NCI-H226 (cell line): Measurements from ENCODE around the gene SLC8A1.

Experiments
- DNase-seq: peaks from one replicate; pipeline ENCODE4 v3.0.0-alpha.2; 2015

SLC8A1 gene

DNA sequence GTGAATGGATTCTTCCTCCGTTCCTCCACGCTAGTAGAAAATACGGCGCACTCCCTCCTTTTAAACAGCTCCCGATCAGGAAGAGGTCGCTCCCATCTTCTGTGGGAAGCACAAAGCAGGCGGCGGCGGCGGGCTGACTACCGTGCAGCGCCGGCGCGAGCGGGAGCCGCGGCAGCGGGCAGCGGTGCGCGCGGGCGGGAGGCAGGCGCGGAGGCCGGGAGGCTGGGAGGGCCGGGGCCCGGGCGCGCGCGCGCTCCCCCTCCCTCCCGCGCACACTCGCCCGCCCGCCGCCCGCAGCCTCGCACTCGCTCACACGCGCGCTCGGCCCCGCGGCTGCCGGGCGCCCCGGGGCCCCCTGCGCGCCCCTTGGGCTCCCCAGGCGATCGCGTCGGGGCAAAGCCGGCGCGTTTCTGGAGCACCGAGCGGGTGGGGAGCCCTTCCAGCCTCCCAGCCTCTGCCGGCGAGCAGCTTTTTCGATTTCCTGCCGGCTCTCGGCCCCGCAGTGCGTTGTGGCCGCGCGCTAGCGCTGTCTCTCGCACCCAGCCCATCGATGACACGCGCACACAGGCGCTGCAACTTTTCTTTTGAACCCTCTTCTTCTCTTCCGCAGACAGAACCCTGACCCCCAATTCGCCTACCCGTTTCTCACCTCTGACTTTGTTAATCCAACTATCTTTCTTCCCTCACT lies at the start of gene SLC8A1:
Gene SLC8A1, minus strand, starts transcription at position 173 of the 688 bp plus-strand sequence.
- DNase-seq, result no peak

DNA sequence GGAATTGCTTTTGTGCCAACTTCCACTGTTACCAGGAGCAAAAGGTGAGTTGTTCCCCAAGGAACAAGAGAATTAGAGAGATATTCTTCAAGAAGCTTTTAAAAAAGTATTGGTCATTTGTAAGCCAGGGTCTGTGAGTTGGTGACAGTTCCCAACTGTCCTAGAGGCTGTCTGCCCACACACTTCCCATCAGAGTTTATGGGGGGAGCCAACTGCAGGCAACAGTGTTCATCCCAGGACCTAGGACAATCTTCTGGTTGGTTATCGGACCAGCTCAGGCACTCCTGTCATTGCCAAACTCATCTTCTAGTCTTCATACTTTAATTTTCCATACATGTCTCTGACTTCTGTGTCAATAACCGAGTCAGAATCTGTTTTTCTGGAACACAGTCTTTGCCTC lies 47.5 kb upstream of the SLC8A1 start:
- no peak for DNase-seq

DNA sequence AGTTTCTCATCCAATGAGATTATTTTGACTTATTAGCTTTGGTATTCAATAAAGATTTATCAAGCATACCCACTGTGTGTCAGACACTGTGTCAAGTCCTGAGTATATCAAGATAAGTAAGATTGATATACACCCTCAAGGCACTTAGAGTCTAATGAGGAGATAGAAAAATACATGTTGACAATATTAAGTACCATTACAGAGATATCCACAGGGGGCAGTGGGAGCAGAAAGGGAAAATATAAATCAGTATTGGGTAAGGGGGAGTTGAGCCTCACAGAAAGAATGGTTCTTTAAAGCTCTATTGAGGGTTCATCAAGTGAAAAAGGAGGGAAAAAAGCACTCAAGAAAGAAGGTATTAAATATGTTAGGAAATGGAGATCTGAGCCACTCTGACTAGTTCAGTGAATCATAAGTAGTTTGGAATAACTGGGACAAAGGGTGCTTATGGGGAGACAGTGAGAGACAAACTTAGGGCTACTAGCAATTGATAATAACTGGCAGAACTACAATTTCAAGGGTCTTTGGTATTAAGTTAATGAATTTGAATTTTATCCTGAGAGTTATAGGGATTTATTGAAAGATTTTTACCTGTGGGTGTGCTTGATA lies 45.5 kb upstream of the SLC8A1 start:
- no peak for DNase-seq

DNA sequence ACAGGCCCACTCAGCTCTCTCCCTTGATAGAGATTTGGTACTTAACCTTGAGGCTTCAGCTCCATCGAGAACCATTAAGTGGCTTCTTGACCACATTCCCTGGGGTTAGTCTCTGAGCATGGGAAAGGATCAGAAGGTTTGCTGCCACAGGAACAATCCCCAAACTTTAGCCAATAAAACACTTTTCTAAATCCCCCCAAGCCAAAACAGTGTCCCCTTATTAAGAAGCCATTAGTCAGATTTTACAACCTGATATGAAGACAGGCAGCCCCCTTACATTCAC lies 37.7 kb upstream of the SLC8A1 start:
- DNase-seq, result no peak

DNA sequence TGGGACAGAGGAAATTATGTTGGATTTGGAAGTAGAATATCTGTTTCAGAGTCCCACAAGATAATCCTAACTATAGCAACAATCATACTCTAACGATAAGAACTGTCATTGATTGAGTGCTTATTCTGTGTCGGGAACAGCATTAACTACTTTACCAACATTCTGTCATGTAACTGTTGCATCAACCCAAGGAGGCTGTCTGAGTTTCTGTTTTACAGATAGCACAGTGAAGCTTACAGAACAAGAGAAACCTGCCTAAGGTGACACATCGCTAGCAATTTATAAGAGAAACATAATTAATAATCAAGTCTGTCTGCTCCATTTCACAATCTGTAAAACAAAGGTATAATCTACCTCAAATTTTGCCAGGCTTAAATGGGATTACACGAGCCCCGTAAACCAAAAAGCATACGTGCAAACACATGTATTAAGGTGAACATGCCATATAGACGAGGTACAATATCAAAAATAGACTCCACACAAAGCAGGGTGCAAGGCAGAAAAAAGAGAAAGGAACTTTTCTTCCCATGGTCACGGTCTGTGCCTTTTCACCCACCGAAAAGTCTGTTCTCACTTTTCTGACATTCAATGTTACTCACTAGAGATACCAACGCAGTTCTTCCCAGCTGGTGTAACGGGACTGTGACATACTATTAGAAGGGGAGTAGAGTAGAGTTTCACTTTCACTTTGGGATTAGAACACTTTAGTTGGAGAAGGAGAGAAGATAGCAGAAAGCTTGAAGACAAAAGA lies 37.2 kb upstream of the SLC8A1 start:
- DNase-seq, result no peak

DNA sequence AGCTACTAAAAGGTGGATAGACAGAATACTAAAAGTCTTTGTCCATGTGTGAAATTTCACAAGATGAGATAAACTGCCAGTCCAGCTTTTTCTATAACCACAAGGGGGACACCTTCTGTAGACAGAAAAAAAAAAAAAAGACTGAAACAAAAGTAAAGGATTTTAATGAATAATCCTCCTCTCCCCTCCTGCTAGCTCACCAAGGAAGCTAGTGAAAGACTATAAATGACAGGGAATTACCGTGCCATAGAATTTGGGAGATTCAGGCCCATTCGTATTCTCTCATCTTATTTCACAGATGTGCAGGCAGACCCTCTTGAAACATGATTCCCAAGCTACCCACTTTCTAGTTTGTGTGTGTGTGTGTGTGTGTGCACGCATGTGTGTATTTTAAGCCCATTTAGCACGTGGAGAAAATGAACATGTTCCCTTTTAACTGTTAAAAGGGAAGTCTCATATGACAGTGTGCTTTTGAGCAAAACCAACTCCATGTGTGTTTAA lies 36.3 kb upstream of the SLC8A1 start:
- no peak for DNase-seq

DNA sequence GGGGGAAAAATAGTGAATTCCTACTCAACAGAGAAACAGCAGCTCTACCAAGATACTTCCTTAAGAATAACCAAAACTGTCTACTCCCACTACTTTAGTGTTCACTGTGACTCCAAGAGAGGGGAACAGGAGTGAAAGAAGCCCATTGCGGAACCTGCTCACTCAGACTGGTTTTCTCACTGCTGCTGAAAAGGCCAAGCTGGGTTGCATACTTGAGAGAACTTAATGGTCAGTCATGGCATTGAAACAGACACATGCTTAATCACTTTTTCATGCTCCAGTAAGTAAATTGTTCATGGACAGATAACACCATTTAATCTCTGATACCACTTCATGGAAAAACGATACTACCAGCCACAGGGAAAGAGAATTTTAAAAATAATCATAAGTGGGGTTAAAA lies 35.7 kb upstream of the SLC8A1 start:
- DNase-seq, result peak; percentile 36

DNA sequence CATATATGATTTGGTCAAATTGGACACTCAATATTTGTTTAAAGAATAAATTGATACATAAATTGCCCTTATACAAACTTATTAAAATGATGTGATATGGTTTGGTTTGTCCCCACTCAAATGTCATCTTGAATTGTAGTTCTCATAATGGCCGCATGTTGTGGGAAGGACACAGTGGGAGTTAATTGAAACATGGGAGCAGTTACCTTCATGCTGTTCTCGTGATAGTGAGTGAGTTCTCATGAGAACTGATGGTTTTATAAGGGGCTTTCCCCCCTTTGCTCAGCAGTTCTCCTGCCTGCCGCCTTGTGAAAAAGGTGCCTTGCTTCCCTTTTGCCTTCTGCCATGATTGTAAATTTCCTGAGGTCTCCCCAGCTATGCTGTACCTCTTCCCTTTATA lies 34.0 kb upstream of the SLC8A1 start:
- DNase-seq, result no peak

DNA sequence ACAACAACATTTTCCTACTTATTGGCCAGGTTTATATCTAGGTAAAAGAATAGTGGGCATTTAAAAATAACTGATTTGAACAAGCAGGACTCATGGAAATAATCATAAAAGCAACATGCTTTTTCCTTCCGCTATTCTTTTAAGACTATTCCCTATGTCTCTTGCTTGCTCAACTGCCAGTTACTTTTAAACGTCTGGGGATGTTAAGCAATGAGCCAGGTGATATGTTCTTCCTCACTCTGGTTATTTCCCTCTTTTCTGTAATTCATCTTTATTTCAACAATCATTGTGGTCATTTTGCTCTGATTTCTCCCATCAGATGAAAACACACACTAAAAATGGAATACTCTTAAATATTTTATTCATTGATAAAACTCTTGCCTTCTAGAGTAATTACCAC lies 33.4 kb upstream of the SLC8A1 start:
- DNase-seq, result no peak

DNA sequence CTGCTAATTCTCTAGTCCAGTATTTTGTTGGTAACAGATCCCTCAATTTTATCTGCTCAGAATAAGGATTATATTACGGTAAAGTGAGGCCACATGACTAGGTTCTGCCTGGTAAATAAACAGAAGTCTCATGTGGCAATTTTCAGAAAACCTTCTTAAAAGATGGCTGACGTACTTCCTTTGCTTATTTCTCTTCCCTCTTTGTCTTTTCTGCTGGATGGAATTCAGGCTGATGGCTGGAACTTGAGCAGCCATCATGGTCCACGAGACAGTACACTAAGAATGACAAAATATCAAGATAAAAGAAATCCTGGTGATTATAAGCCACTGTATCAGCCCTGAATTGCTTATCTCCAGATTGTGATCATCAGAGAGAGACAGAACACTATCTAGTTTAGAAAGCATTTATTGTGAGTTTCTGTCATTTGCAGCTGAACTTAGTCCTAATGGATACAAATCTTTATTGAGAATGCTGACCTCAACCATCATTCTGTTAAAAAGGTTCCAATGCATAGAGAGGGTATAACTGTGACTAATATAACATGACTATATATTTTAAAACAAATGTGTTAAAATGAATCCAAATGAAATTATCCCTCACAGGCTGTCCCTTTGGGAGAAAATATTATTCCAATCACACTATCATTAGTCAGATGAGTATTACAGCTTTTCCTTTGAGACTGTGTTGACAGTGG lies 31.8 kb upstream of the SLC8A1 start:
- no peak for DNase-seq

DNA sequence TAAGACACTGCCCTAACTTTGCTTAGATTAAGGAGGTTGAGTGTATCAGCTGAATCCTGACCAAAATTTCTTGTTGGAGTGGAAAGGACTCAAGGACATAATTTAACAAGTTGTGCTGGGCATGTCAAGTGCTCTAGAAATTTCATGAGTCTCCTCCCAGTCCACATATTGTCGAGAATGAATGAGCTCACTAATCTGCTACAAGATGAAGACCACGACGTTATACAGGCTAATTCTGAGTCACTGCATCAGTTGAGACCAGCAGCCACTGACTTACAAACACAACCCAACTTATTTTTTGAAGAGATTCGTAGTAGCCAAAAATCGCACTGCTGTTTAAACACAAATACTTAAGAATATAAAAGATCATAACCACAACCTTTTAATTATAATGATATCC lies 28.7 kb upstream of the SLC8A1 start:
- no peak for DNase-seq

DNA sequence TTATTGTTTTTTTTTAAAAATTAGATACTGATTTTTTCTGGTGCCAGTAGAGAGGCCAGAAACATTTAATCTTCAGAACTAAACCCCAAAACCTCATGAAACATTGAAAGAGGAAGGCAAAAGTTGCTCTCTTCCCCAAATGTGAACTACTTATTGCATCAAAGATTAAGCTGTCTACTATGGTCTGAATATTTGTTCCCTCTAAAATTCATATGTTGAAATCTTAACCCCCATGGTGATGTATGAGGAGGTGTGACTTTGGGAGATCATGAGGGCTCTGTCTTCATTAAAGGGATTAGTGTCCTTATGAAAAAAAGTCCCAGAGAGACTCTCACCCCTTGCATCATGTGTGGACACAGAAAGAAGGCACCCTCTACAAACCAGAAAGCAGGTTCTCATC lies 28.2 kb upstream of the SLC8A1 start:
- no peak for DNase-seq

DNA sequence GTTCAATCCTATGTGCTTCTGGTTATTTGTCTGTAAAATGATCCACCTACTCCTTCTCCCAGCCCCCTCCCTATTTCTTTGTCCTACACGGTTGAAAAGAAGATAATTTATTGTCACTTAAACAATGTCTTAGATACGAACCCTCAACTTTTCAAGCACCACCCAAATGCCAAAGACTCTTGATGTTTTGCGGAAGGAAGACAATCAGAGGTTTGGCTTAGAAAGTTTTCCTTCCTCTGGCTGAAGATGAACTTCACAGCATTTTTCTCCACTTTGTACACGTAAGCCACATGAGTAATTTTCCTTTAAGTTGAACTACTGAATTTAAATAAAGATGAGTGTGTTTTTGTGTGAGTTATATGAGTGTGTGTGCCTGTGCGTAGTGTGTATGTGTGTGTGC lies 25.5 kb upstream of the SLC8A1 start:
- no peak for DNase-seq

DNA sequence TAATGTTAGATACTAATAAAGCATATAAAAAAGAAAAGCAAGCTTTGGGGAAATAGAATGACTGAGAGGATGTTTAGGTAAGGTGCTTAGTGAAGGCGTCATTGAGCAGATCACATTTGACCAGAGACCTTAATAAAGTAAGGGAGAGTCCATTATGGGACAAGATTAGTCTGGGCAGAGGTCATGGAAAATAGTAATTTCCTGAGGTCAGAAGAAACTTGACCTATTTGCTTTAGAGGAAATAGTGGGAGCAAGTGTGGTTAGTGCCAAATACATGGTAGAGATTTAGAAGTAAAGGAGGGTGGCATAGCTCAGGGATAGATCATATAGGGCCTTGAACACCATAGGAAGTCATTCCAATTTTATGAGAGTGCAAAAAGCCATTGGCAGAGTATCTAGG lies 24.5 kb upstream of the SLC8A1 start:
- no peak for DNase-seq

DNA sequence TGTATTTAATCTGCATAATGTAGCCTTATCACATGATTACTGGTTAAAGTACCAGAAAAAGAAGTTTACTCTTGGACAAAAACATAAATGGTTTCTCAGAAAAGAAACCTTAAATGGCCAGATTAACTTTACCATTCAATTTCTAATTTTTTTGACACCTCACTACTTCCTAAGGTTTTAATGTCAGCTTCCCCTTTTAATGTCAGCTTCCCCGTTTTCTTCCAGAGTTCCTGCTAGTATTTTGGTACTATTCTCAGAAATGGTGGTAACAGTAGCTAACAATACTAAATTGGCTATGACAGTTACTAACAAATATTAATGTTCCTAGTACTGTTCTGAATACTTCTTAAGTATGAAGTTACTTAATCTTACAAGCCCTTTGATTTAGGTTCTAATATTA lies 22.4 kb upstream of the SLC8A1 start:
- DNase-seq, result no peak

DNA sequence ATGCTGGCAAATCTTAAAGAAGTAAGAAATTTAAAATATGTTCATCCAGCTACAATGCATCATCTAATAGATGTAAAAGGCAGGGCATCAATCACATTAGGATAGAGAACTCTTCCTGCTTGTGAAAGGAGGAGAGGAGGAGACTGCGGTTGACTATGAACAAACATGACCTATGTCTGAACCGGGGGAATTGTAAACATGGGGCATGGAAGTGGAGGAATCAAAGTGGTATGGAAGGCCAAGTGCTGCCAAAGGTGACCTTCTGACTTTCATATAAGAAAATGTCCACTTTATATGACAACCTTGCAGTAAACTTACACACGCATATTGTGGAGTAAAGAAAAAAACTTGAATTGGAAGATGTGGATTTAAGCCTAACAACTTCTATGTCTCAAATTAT lies 20.0 kb upstream of the SLC8A1 start:
- DNase-seq, result no peak

DNA sequence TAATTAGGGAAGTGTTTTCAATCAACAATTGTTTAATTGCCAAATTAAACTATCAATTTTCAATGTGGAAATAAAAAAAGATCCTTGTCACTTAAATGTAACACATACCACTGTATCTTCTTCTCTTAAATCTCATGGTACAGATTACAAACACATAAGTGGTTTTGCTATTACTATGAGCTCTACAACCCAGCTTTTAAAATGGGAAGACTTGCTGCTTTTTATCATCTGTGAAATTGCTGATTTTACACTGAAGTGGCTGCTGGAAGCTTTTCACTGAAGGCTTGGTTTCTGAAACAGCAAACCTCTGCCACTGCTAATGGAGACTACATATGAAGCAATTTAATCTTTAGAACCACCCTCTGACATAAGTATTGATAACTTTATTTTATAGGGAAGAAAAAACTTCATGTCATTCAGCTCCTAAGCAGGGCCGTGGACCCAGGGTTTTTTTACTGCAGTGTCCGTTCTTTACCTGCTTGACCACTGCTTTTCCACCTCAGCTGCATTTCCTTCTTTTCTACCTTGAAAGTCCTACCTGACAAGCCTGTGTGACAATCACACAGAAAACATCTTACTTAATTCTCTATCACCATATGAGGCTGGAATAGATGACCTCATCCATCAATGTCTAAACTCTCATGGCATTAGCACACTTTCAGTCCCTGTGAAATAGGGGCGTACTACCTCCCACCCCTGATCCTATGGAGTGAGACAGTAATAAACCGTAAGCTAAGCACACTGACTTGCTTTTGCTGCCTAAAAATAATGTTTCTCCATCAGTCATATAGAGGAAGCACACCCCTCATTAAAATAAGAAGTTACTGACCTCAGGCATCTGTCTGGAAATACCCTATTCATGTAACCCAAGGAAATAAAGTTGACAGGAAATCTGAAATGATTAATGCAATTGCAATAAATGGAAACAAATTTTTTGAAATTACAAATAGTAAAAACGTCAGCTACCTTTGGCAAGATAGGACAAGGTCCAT lies 19.2 kb upstream of the SLC8A1 start:
- DNase-seq, result no peak

DNA sequence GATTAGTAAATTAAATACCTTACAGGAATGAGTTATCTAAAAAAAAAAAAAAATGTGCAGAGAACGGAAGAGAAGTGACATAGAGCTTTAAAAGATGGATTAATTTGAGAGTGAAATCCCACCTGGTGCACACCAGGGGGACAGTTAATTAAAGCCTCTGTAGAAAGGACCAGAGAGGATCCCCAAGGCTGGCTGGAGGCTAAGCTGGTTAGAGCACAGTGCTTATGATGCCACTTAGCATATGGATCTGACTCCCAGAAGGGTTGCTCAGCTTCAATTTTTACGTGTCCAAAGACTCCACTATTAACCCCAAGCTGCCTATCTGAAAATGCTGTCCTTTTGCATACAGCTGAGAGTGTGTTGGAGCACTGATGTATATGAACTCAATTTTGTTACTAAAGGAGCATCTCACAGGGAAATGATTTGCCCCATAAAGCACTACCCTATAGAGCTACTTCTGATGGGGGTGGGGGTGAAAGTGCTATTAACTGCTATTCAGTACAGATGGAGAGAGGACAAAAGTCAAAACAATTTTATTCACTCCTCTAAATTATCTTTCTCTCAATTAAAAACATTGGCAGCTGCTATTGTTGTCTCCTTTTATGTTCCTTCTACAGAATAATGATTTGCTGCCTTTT lies 15.2 kb upstream of the SLC8A1 start:
- DNase-seq, result no peak

DNA sequence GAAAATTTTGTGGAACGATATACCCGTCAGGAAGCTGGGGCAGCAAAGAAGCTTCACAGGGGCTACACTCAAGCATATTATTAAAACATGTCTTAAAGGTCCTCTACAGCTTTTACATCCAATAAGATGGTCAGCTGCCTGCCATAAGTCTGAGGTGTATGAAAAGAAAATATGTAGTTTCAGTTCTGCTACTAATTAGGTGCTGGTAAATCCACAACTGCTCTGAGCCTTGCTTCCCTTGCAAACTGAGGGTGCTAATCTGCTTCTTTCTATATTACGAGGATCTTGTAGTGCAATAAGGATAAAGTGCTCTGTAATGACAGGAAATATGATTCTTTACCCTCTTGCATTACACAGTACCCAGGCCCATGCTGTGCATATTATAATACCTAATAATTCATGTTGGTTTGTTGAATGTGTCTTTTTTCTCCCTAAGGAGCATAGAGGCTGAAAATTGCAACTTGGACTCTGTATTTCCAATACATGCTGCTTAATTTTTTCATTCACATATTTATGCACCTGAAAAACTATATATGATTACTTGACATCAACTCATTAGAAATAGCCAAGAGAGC lies 14.5 kb upstream of the SLC8A1 start:
- DNase-seq, result no peak

DNA sequence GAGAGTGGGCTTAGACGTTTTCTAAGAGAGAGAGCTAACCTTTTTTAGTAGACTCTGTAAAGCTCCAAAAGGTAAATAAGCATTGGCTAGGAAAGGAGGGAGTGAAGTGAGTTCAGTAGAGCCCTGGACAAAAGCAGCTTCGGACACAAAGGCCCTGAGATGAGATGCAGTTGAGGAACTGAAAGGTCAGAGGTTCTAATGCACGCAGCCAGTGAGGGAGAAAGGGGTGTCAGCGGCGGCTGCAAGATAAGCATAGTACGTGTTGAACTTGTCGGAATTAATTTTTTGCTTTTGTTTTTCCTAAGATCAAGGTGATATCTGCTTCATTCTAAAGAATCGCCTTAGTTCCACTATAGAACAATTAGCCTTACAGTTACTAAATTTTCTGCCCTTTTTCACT lies 11.2 kb upstream of the SLC8A1 start:
- no peak for DNase-seq

DNA sequence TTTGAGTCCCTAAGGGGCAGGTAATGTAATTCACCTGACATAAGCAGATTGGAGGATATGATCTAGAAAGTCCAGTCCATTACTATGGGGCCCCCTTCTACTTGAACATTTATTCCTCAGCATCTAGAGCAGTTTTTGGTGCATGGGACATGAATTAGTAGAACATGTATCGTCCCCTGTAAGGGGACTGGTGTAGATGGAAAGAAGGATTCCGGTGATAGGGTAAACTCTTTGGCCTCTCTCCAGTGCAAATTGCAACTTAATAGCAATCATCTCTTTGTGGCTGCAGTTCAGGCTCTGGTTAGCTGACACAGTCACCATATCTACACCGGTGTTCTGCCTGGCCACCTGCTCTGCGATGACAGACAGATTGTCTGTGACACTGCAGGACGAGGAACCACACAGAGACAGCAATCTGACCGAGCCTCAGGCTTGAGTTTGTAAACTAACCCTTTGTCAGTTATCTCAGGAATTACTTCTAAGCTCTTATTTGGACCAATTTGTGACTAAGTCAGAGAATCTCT lies 6.4 kb upstream of the SLC8A1 start:
- DNase-seq, result no peak
